ENCODE measurements around the gene EFEMP2. TPM values are rescaled to one million over a fixed set of nuclear protein-coding genes. Genes with fewer than 3 reads are reported as not detected.

The EFEMP2 gene
- total RNA-seq, 1 experiment from 2014 or later, result 31.2 TPM

DNA sequence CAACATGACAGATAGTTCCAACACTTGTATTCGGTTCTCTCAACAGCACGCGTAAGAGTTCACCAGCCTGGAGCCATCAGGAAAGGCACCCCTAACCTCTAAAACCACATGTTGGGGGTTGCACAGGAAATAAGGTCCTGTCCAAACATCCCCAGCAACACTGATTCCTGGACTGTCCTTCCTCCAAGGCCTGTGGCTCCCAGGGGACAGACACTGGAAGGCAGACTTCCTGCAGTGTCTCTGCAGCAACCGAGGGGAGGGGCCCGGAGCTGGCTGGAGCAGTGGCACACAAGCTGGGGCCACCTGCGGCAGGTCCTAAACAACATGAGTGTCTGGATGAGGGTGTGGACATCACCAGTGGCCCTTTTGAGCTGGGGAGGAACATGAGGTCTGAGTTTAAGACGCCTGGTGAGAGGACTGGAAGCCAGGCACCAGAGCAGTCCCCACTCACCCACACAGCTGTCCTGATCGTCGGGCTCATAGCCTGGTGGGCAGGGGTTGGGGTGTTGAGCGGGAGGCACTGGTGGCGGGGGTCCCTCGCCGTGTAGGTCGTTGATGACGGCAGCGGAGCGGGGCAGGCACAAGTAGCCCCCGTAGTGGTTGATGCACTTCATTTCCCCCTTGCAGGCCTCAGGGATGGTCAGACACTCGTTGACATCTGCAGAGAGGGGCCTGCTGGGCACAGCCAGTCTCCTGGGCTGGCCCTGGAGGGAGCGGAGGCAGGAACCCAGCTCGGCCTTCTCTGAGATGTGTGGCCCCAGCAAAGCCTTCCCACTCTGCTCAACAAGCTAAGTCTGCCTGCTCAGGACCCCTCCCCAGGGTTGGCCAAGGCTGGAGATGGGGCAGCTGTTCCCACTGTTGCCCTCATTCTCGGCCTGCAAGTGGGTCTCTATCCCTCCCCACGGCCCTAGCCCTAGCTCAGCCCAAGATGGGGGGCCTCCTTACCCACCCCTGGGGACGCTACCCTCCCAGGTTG lies 1.6 kb downstream of the EFEMP2 start:
- no peak overlapping the region for H3K4me3 ChIP-seq (ENCODE audit: low read depth, low read length, poor library complexity, severe bottlenecking)
- H3K27me3 ChIP-seq (replicated peaks; ENCODE audit: insufficient read depth, low read depth, low read length, poor library complexity), result no peaks in the 10 kb centered on the region
- POLR2A ChIA-PET (ENCODE audit: low non-redundant PET), result interaction anchor here (0.5 to 1.2 kb wide), 3 partner anchors 11 to 44 kb away, joined by 3 to 4 read pairs (median 3); partner anchors contain the start of genes MUS81 and SNX32
- peak overlapping the region; percentile 75 for H3K27ac ChIP-seq (ENCODE audit: low read depth, low read length, poor library complexity, severe bottlenecking)
- peaks cover 24% of the 10 kb centered on the region for H3K4me1 ChIP-seq (ENCODE audit: insufficient read depth, low read length, poor library complexity, severe bottlenecking)
- no TSS peak for BruUV-seq (replicated peaks)
- H3K9me3 ChIP-seq (ENCODE audit: low read depth, low read length, poor library complexity, severe bottlenecking), result no peaks in the 10 kb centered on the region
- TF ChIP-seq, protein P1, sequence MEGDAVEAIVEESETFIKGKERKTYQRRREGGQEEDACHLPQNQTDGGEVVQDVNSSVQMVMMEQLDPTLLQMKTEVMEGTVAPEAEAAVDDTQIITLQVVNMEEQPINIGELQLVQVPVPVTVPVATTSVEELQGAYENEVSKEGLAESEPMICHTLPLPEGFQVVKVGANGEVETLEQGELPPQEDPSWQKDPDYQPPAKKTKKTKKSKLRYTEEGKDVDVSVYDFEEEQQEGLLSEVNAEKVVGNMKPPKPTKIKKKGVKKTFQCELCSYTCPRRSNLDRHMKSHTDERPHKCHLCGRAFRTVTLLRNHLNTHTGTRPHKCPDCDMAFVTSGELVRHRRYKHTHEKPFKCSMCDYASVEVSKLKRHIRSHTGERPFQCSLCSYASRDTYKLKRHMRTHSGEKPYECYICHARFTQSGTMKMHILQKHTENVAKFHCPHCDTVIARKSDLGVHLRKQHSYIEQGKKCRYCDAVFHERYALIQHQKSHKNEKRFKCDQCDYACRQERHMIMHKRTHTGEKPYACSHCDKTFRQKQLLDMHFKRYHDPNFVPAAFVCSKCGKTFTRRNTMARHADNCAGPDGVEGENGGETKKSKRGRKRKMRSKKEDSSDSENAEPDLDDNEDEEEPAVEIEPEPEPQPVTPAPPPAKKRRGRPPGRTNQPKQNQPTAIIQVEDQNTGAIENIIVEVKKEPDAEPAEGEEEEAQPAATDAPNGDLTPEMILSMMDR (conservative IDR thresholded peaks at IDR 0.05; ENCODE audit: low read depth, low read length), result no peak
- TF ChIP-seq EZH2 (IDR thresholded peaks at IDR 0.05; ENCODE audit: borderline replicate concordance, low read depth, low read length, poor library complexity, severe bottlenecking), result no peak
- peak; percentile 62 for DNase-seq (ENCODE audit: low spot score)
- H3K36me3 ChIP-seq (ENCODE audit: insufficient read depth, low read length, poor library complexity, severe bottlenecking), result peaks cover 27% of the 10 kb centered on the region
- intact Hi-C loops (cut with micrococcal nuclease; ENCODE audit: unreplicated experiment), result no loop called here
- CTCF ChIA-PET, result interaction anchor here (0.6 to 4.1 kb wide), 5 partner anchors 12 to 233 kb away, joined by 3 to 16 read pairs (median 7); partner anchors contain the start of genes FIBP, MUS81 and SIPA1

DNA sequence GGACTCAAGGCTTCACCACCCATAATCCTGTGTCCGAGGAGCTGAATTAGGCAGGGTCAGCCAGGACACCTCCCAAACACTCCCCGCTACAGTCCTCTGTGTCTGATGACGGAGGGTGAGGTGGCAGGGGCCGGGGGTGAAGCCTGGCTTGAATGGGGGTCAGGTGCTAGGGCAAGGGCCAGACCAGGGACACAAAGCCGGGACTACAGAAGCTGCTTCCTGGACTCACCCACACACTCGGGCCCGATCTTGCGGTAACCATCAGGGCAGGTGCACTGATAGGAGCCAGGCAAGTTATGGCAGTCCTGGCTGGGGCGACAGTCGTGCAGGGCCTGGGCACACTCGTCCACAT lies 2.3 kb downstream of the EFEMP2 start:
- intact Hi-C loops (cut with micrococcal nuclease; ENCODE audit: unreplicated experiment), result no loop called here
- POLR2A ChIA-PET (ENCODE audit: low non-redundant PET), result interaction anchor here (0.6 to 1.2 kb wide), 2 partner anchors 10 to 44 kb away, joined by 3 to 4 read pairs; partner anchors contain the start of gene MUS81
- TF ChIP-seq EZH2 (IDR thresholded peaks at IDR 0.05; ENCODE audit: borderline replicate concordance, low read depth, low read length, poor library complexity, severe bottlenecking), result no peak
- TF ChIP-seq, protein P1 (conservative IDR thresholded peaks at IDR 0.05; ENCODE audit: low read depth, low read length), result no peak
- CTCF ChIA-PET, result interaction anchor here (1.1 to 4.1 kb wide), 3 partner anchors 10 to 18 kb away, joined by 4 to 16 read pairs (median 8); partner anchors contain the start of genes FIBP and MUS81
- no peak for DNase-seq (ENCODE audit: low spot score)
- Histone ChIP-seq H3K36me3 (ENCODE audit: insufficient read depth, low read length, poor library complexity, severe bottlenecking) (peaks cover 34% of the 10 kb centered on the region), H3K9me3 (ENCODE audit: low read depth, low read length, poor library complexity, severe bottlenecking) (no peaks in the 10 kb centered on the region), H3K27ac (ENCODE audit: low read depth, low read length, poor library complexity, severe bottlenecking) (peak overlapping the region; percentile 75), H3K27me3 (replicated peaks; ENCODE audit: insufficient read depth, low read depth, low read length, poor library complexity) (no peaks in the 10 kb centered on the region), H3K4me3 (ENCODE audit: low read depth, low read length, poor library complexity, severe bottlenecking) (no peak overlapping the region), H3K4me1 (ENCODE audit: insufficient read depth, low read length, poor library complexity, severe bottlenecking) (peaks cover 24% of the 10 kb centered on the region)
- BruUV-seq (replicated peaks), result no TSS peak

DNA sequence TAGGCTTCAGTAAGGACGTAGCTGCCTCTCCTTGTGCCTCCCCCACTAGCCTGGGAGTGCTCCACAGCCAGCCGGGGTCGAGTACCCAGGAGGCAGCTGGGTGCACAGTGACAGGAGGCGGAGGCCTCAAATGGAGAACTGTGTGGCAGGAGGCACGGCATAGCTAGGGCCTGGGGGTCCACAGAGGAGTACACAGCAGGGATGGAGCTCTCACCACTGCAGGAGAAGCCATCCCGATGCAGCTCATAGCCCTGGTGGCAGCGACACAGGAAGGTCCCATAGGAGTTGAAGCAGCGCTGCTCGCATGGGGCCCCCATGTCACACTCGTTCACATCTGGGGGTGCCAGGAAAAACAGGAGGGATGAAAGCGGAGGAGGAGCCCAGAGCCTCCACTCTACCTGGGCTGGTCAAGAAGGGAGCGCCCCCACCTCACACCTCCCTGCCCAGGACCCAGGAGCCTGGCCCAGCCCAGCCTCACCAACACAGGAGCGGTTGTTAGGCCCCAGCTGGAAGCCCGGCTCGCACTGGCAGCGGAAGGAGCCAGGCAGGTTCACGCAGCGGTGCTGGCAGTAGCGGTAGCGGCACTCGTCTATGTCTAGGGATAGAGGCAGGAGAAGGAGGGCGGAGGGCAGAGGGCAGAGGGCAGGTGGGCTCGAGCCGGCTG lies 2.8 kb downstream of the EFEMP2 start:
- Histone ChIP-seq H3K9me3 (ENCODE audit: low read depth, low read length, poor library complexity, severe bottlenecking) (no peaks in the 10 kb centered on the region), H3K4me1 (ENCODE audit: insufficient read depth, low read length, poor library complexity, severe bottlenecking) (peaks cover 24% of the 10 kb centered on the region), H3K4me3 (ENCODE audit: low read depth, low read length, poor library complexity, severe bottlenecking) (no peak overlapping the region), H3K27ac (ENCODE audit: low read depth, low read length, poor library complexity, severe bottlenecking) (no peak overlapping the region), H3K27me3 (replicated peaks; ENCODE audit: insufficient read depth, low read depth, low read length, poor library complexity) (no peaks in the 10 kb centered on the region), H3K36me3 (ENCODE audit: insufficient read depth, low read length, poor library complexity, severe bottlenecking) (peaks cover 39% of the 10 kb centered on the region)
- ChIA-PET POLR2A (ENCODE audit: low non-redundant PET) (interaction anchor here (0.6 kb wide), 1 partner anchor 45 kb away, joined by 3 read pairs; no protein-coding TSS in a partner anchor), CTCF (interaction anchor here (1.1 to 4.1 kb wide), 3 partner anchors 10 to 18 kb away, joined by 4 to 16 read pairs (median 8); partner anchors contain the start of genes FIBP and MUS81)
- TF ChIP-seq, protein P1 (conservative IDR thresholded peaks at IDR 0.05; ENCODE audit: low read depth, low read length), result no peak
- TF ChIP-seq EZH2 (IDR thresholded peaks at IDR 0.05; ENCODE audit: borderline replicate concordance, low read depth, low read length, poor library complexity, severe bottlenecking), result no peak
- BruUV-seq (replicated peaks), result no TSS peak
- no peak for DNase-seq (ENCODE audit: low spot score)
- intact Hi-C loops (cut with micrococcal nuclease; ENCODE audit: unreplicated experiment), result no loop called here

All from A673 (cell line).